GM12801 (cell line): ENCODE data around the gene SPDEF.

Experiments used
- CTCF ChIP-seq: IDR thresholded peaks from one replicate; pipeline ENCODE4 v1.5.1; 2011; ENCODE audit warnings: control low read depth; ENCODE audit not compliant: insufficient read length; ENCODE audit errors: extremely low read depth

Gene SPDEF

GRCh38 chr6:34517966-34518365, 38.2 kb downstream of the SPDEF start:
- no peak for TF ChIP-seq CTCF

GRCh38 chr6:34517461-34517881, 38.7 kb downstream of the SPDEF start:
- TF ChIP-seq CTCF: no peak

- no peak for TF ChIP-seq CTCF
These were observed 39.5 kb downstream of the SPDEF start for GRCh38 chr6:34516391-34517324.

GRCh38 chr6:34515473-34516387, 40.4 kb downstream of the SPDEF start:
- TF ChIP-seq CTCF: no peak

- TF ChIP-seq CTCF: no peak
These were observed 41.3 kb downstream of the SPDEF start for GRCh38 chr6:34514593-34515472.

GRCh38 chr6:34514112-34514511, 42.0 kb downstream of the SPDEF start:
- no peak for TF ChIP-seq CTCF
